ENCODE measurements around the gene ATXN1. TPM values are rescaled to one million over a fixed set of nuclear protein-coding genes. Genes with fewer than 3 reads are reported as not detected.

ATXN1 gene
- total RNA-seq, 1 experiment from 2014 or later, result 35.4 TPM

DNA sequence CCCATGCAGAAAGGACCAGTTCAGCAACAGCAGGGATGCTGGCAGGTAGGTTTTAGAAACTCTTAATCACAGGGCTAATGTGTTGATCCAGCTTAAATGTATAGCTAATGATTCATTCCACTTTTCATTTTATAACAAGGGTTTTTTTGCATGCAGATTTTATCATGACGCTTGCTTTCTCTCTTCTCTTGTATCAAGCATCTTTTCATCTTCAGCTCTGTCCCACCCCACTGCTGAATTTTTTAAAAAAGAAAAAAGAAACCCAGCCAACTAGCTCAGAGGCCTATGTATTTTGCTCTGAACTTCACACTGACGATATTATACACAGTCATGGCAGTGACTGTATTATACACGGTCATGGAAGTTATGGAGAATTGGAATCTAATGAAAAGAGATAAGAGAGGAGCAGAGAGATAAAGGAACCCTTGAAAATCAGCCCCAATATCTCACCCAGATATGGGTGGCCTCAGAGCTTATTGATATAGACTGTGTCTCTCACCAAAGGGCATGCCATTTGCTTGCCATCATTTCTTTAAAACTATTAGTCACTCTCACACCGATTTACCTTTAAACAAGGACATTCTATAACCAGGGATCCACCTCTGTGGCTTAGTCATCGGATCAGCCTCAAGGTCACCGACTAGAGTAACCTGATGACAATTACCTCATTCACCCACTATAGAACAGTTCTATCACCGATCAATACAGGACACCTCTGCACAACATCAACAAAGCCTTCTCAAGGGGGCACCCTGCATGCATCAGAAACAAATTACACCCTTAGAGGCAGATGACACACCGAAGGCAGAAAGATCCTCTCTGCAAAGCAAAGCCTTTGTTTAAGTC lies 222.0 kb downstream of the ATXN1 start:
- DNase-seq (ENCODE audit: low read depth), result no peak

DNA sequence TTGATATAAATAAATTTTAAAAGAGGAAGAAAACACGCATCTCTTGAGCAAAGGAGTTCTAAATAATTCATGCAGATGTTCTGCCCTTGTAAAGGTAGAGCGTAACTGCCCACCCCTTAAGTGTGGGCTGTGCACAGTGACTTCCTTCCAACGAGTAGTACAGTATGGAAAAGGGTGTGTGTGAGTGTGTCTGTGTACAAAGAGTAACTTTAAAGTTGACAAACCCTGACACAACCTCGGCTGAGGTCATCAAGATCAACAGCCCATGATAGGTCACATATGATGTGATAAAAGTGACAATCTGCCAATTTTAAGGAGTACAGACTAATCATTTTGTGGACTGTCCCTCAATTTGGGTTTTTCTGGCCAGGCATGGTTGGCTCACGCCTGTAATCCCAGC lies 225.7 kb downstream of the ATXN1 start:
- DNase-seq (ENCODE audit: low read depth), result no peak

DNA sequence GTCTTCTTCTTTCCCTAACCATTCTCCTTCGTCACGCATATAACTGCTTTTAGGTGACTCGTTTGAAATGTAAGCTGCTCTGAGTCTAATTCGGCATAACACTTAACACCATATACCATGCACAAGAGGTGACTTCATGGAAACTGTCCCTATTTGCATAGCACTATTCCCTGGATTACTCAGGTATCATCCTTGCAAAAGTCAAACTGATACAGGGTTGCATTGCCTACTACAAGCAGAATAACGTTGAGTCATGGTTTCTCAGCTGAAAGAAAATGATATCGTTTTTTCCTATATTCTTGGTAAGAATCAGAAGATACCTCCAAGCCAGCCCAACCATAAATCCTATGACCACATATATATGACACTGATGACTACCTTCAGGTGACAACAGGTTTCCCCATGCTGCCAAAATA lies 227.5 kb downstream of the ATXN1 start:
- no peak for DNase-seq (ENCODE audit: low read depth)

DNA sequence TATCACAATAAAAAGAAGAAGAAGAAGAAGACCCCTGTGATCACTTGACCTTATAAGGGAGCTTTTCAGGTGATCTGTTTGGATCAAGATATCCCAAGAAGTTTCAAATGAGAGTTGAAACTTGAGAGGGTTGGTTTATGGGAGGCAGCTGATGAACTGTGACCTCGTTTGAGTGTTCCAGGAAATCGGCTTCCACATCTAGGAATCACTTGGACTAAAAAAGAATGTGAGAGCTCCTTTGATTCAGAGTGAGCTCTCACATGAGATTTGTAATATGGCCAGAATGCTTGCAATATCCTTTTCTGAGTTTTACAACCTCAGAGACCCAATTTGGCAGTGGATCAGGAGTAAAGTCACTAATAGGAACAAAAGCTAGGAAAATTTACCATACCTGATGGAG lies 228.1 kb downstream of the ATXN1 start:
- DNase-seq (ENCODE audit: low read depth), result no peak

DNA sequence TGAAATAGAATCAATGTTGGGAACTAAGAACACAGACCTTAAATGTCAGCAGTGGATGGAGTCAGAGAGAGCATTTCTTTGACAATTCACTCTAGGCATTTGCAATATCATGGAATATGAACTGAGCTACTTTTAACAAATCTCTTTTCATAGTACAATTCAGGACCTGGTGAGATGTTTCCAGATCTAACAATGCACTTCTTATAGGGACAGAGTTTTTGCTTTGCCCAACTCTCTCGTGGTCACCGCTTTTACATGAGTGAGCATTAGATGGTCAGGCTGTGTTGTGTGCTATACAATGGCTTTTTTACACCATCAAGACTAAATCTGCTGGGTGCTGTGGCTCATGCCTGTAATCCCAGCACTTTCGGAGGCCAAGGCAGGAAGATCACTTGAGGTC lies 233.6 kb downstream of the ATXN1 start:
- DNase-seq (ENCODE audit: low read depth), result no peak

DNA sequence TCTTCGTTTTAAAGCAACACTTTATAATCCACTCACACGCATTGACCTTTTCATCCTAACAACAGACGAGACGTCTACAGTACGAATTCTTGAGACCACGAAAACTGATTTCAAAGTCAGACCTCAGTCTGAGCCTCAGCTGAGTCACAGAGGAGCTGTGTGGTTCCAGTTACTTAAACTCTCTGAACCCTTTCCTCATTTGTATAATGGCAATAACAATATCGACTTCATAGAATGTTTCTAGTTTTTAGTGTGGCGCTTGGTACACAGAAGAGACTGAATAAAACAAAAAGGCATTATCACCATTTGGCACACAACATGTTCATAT lies 236.9 kb downstream of the ATXN1 start:
- DNase-seq (ENCODE audit: low read depth), result peak; percentile 83

DNA sequence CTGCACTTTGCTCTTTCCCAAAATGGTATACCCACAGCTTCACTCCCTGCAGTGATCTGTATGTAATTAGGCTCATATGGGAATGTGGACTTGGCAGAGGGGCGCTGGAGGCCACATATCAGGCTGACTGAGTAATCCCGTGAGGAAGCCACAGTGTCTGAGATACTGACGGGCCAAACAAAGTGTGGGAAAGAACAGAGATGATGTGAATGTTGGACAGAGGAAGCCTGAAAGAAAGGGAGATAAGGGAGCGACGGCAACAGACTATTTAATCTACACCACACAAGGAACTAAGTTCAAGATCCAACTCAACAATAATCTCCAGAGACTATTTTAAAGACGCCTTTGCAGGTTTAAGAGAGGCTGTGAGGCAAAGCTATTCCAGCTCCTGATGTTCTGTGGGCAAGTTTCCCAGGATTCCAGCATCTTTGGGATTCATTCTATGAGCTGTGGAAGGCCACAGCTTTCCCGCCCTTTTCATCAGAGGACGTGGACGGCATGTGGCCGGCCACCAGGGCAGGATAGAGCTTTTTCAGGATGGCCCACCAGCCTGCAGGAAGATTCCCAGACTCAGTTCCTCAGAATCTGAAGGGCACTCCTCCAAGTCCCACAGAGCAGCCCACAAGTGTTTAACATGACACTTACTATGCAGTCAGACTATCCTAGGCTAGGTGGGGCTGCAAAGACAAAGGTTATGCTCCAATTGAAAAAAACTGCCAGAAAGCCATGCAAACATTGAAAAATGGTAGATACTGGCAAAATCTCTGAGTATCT lies 237.5 kb downstream of the ATXN1 start:
- peak; percentile 91 for DNase-seq (ENCODE audit: low read depth)

DNA sequence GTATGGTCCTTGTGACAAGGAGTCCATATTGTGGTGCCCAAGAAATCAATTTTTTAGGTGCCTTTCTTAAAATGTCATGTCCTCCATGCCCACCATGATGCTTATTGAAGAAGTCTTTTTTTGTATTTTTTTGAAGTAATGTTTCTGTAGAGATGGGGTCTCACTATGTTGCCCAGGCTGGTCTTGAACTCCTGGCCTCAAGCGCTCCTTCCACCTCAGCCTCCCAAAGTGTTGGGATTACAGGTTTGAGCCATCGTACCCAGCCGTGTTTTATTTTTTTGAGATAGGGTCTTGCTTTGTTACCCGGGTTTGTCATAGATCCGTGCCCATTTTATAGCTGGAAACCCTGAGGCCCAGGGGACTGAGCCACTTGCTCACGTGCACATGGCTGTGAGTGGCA lies 238.3 kb downstream of the ATXN1 start:
- DNase-seq (ENCODE audit: low read depth), result no peak

DNA sequence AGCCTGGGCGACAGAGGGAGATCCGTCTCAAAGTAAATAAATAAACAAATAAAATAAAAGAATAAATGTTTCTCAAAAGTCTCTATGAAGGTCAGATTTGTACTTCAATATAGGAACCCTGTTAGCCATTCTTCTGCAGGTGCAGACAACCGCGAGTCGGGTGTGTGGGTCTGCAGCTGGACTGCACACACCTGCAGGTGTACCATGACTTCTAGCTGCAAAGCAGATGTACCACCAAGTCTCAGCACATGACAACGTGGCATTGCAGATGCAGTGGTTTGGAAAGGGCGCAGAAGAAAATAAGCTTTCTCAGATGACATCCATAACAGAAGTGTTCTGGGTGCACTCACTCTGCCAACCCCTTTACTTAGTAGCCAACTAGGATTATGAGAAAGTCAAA lies 239.7 kb downstream of the ATXN1 start:
- DNase-seq (ENCODE audit: low read depth), result no peak

DNA sequence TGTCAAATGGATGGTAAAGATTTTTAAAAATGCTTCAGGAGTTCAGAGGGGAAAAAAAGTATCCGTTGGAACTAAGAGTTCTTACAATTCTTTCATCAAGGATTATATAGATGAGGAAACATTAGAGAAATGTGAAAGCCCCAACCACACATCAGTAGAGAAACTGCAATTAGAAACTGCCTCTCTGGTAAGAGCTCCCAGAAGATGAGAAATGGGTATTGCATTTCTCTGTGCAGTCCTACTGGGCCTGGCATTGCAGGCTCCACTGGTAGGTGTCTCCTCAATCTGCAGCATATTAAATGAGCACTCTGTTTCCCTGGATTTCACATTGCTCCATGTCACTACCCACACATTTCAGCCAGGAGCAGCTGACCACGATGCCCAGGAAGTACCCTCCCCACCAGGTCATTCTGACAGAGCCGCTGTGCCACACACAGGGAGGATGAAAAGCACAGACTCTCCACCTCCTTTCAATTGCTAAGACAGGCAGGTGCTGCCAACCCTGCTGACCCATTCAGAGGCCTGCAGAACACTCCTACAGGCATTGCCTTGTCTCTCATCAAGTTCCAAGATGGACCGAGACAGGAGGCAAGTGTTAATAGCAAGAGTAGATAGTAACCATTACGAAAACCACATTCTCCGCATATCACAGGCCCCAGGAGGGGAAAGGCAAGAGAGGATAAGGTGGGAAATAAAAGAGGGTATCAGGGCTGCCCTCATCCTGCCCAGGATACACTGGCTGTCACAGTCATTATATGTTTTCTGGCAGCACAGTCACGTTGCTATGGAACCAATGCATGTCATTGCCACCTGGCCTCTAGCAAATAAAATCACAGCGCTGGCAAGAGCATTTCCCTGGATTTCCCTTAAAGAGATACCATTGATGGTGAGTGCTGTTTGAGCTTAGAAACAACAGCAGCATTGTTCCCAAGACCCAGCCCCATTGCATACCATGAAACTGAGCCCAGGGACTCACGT lies 241.7 kb downstream of the ATXN1 start:
- DNase-seq (ENCODE audit: low read depth), result no peak

DNA sequence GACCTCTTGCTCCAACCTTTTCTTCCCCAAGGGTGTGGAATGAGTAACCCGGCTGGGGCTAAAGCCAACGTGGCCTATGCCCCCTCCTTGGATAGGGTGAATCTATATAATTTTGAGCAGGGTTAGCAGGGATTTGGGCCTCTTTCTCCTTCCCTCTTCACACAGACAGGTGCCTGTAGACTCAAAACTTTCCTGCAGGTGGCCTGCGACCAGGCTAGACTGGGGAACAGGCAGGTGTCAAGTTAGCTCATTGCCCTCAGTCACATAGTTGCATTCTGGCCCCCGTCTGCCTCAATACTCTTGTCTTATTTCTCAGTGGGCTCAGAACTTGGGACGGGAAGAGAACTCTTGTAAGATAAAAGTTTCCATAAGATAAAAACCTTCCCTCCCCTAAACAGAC lies 243.0 kb downstream of the ATXN1 start:
- DNase-seq (ENCODE audit: low read depth), result no peak

DNA sequence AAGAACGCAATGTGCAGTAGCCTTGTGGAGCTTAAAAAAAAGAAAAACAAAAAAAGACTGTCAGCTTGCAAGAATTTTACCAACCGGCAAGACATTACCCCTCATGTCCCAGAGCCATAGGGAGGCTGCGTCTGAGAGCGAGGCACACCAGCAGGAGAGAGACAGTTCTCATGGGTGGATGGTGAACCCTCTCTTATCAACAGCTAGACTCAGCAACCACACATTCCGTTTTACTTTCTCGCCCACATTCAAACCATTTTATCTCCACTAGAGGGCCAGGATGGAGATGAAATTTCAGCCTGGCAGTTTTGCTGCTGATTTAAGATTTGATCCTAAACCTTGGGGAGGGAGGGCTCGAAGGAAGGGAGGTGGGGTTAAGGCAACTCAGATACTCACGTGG lies 247.0 kb downstream of the ATXN1 start:
- peak; percentile 55 for DNase-seq (ENCODE audit: low read depth)

DNA sequence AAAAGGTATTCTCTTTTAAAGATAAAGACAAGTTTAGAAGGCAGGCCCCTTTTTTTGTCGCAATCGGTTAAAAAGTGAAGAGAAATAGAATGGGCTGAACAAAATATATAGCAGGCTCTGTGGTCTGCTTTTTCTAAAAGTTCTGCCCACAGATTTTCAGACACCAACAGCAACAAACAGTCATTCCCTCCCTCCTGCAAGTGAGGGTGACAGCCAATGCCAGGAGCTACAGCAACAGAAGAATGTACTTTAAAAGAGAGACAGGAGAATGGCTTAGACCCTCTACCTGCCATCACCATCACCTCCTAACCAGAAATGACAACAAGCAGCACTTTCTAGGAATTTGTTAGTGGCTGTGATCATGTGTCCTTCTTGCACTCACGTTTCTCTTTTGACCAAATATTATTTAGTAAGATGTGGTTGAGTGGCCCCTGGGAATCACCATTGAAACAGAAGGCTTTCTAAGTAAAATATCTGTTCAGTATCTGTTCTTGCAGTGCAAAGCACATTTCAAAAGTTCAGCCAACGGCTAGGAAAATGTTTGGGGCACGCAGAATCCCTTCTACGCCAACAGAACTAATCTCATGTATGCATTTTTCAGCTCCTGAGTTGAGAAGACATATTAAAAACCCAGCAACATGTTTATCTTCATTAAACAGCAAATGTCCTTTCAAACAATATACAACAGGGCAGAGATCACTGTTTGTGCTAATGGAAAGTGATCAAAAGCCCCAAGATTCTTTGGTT lies 248.5 kb downstream of the ATXN1 start:
- DNase-seq (ENCODE audit: low read depth), result no peak

DNA sequence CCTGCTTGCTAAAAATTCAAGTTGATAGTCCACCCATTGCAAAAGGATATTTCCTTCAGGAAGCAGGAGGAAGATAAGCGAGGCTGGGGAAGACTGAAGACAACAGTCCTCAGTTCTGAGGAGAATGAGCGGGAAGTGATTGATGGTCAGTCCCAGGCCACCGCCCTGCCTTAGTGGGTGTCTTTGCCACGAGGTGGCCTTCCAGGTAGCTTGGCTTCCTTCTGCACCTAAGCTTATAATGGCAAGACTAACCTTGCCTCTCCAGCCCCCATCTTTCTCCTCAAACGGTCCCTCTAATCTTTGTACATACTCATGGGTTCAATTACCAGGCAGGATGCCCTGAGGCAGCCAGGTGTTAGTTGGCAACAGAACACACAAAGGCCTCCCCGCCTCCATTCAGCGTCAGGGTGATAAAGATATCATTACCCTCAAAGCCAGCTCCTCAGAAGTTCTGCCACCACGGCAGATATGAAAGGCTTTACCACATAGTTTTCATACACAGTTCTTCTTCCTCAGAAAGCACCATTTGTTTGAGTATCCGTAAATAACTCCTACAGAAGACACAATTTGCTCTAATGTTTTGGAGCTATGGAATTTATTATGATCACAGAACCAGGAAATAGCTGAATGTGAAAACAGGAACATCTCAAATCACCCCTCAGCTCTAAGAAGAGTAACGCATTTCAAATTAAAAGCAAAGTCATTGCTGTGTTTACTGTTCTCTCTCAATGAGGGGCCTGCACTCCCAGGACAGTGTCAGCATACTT lies 249.4 kb downstream of the ATXN1 start:
- DNase-seq (ENCODE audit: low read depth), result no peak

DNA sequence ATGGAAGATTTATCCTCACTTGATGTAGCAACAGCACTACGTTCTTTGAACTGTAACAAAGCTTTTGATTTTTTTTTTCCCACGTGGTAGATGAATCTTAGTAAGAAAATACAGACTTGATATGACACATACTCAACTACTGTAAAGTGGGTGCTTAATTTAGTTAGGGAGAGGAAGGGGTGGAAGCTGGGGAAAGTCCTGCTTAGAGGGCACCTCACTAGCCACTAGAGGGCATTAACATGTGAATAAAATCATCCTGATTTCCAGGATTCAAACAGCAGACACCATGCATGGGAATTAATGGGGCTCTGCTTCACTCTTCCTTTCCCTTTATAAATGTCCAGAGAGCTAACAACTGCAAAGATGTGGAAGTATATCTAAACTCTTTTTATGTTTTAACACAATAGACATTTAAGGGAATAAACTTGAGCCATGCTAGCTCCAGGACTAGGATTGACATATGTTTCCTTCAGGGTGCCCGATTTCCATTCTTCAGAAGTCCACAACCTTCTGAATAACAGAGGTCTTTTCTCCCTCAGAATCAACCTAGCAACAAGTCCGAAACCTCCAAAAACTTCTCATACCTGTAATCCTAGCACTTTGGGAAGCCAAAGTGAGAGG lies 250.1 kb downstream of the ATXN1 start:
- DNase-seq (ENCODE audit: low read depth), result peak; percentile 56

DNA sequence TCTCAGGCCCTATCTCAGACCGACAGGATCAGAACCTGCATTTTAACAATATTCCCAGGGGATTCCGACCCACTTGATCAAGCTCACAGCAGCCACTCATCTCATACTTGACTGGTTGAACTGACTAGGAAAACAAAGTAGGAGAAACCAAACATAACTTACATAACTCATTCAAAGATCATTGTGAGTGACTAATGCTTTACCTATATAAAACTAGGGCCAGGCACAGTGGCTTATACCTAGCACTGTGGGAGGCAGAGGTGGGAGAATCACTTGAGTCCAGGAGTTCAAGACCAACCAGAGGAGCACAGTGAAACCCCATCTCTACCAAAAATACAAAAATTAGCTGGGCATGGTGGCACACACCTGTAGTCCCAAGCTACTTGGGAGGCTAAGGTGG lies 251.0 kb downstream of the ATXN1 start:
- no peak for DNase-seq (ENCODE audit: low read depth)

DNA sequence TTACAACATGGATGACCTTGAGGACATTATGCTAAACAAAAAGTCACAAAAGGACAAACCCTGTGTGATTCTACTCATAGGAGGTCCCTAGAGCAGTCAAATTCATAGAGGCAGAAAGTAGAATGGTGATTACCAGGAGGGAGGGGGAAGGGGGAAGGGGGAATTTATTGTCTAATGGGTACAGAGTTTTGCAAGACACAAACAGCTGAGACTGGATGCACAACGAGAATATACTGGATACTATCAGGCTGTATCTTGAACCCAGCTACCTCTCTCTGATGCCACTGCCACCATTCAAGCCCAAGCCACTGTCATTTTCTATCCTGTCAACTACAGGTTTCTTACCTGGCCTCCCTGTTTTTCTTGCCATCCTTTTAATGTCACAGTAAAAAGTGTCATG lies 252.3 kb downstream of the ATXN1 start:
- no peak for DNase-seq (ENCODE audit: low read depth)

DNA sequence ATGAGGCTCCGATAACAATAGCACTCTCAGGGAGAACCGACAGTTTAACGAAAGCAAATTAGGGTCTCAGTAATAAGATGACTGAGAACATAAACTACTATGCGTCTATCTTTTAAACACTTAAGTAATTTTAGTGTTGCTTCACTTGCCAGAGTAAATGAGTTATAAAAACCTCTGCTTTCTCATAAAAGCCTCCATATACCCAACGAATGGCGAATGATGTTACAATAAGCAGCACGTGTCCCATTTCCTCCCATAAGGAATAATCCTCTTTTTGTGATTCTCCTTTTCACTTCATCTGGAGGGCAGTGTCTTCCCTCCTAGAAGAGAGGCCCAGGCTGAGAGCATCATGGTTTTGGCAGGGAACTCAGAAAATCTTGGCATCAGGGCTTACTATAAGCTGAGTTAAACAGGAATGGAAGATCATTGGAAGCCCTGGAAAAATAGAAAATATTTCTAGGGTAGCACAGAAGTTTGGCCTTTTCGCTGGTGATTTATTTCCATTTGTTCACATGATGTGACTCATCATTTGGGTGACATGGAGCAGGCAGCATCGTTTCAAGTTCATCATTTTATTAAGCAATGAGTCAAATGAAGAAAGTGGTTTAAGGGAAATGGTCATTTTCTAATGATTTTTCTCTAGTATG lies 255.4 kb downstream of the ATXN1 start:
- peak; percentile 76 for DNase-seq (ENCODE audit: low read depth)

DNA sequence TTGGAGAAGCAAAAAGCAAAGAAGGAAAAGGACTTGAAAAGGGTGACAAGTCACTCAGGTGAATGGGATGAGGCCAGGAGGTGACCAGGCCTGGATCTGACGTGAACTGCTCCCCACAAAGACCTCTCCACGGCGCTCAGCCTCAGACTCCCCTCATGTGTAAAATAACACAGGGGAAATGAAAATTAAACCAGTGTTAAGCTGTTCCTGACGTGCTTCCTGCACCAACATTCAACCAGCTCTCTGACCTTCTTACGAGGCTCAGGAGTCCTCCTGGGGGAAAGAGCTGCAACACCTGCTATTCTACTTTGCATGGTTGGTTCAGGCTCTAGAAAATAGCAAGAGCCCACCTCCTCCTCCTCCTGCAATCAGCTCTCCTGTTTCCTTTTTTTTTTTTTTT lies 256.7 kb downstream of the ATXN1 start:
- no peak for DNase-seq (ENCODE audit: low read depth)

DNA sequence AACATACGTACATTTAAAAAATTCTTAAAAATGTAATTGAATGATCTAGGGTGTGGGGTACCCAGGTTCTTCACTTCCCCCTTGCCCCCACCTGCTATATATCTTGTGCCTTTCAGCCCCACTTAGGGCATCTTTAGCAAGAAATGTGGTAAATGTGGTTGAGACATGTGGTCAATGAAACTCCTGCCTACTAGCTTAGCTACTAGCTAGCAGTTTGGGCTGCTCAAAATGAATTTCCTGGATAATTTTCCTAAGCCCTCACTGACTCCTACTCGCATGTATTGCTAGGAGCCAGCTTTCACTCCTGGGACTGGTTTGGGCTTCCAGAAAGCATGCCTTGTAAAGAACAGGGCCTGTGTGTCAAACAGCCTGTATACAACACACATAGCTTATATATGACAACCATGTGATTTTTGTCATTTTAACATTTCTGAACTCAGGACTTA lies 257.3 kb downstream of the ATXN1 start:
- DNase-seq (ENCODE audit: low read depth), result peak; percentile 11
